Keratinocyte (primary cell): ENCODE measurements around the gene SYNDIG1.

Source experiments
- EZH2 ChIP-seq: IDR thresholded peaks from one replicate; pipeline ENCODE4 v1.6.1; 2012; ENCODE audit warnings: inconsistent platforms, mild to moderate bottlenecking, low read length, moderate library complexity
- TF ChIP-seq, protein P1 (sequence below), 3 experiments: IDR thresholded peaks in 1 of 3; conservative IDR thresholded peaks in 1 of 3; optimal IDR thresholded peaks in 1 of 3; 2 replicates in 2 of 3; 3 replicates in 1 of 3; pipeline versions ENCODE3 to v1.5.1; 2011; ENCODE audit warnings: low read length in 3 of 3, mild to moderate bottlenecking in 3 of 3, moderate library complexity in 2 of 3, control low read depth in 1 of 3, inconsistent platforms in 1 of 3; ENCODE audit not compliant: insufficient read depth in 2 of 3; ENCODE audit errors: extremely low read depth in 1 of 3

DNA sequence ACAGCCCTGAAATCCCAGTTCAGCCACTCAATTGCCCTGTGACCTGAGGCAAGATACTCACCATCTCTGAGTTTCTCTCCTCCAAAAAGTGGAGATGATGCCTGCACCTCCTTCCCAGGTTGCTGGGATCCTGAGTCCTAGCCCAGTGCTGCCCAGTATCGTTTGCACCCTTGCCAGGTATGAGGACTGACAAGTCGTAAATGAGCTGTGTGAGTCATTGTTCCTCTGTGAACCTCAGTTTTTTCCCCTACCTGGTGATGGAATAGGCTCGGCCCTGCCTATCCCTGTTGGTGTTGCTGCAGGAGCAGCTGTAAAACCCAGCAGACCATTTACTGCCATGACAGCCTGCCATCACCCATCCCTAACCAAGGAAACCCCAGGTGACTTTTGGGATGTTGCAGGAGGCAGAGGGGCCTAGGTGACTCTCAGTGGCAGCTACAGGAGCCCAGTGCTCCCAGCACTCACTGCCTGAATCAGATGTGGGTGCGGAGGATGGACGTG, 229.3 kb downstream of the SYNDIG1 start:
- TF ChIP-seq, protein P1, sequence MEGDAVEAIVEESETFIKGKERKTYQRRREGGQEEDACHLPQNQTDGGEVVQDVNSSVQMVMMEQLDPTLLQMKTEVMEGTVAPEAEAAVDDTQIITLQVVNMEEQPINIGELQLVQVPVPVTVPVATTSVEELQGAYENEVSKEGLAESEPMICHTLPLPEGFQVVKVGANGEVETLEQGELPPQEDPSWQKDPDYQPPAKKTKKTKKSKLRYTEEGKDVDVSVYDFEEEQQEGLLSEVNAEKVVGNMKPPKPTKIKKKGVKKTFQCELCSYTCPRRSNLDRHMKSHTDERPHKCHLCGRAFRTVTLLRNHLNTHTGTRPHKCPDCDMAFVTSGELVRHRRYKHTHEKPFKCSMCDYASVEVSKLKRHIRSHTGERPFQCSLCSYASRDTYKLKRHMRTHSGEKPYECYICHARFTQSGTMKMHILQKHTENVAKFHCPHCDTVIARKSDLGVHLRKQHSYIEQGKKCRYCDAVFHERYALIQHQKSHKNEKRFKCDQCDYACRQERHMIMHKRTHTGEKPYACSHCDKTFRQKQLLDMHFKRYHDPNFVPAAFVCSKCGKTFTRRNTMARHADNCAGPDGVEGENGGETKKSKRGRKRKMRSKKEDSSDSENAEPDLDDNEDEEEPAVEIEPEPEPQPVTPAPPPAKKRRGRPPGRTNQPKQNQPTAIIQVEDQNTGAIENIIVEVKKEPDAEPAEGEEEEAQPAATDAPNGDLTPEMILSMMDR (optimal IDR thresholded peaks at IDR 0.05 in 1 of 3, IDR thresholded peaks at IDR 0.05 in 1 of 3, conservative IDR thresholded peaks at IDR 0.05 in 1 of 3; ENCODE audit: extremely low read depth in 1 of 3, insufficient read depth in 2 of 3, low read length in 3 of 3) = no peak
- no peak for TF ChIP-seq EZH2
